Measurements from ENCODE around the gene SULT6B1.
"Not testable (repeated sequence)": the region's sequence is repeated elsewhere in the genome, so short reads cannot be mapped to it uniquely, and the experiment has no call there.

SULT6B1 gene

DNA sequence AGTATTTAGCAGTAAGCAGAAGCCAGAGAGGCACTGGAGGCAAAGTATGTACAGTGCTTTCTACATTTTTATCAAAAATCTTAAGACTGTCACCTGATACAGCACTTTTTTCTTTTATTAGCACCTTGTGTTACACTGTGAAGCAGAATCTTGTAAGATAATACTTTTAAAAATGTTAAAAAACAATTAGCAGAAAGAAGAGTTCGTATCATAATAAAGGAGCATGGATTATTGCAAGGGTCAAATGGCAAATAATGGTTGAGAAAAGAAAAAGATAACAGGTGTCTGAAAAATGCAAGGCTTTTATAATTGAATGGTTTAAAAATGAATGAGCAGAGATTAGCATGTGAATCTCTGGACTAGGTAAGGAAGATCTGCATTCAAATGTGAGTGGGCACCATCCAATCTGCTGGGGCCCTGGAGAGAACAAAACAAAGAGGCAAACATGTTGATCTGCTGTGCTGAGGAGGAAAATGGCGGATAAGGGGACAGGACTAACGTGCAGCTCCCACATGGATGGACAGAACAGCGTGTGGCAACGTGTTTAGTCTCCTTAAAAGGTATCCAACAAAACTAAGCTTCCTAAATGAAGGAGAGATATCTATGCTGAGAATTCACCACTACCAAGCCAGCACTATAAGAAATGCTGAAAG lies 17.3 kb upstream of the SULT6B1 start:
- no peak for DNase-seq
- CTCF ChIA-PET: no interaction called here
- Mint-ChIP-seq H3K4me1 (peaks cover 9% of the 10 kb centered on the region), H3K9me3 (peaks cover 41% of the 10 kb centered on the region), H3K4me3 (no peak overlapping the region), H3K36me3 (peaks cover 82% of the 10 kb centered on the region), H3K27ac (no peak overlapping the region), H3K27me3 (no peaks in the 10 kb centered on the region)

DNA sequence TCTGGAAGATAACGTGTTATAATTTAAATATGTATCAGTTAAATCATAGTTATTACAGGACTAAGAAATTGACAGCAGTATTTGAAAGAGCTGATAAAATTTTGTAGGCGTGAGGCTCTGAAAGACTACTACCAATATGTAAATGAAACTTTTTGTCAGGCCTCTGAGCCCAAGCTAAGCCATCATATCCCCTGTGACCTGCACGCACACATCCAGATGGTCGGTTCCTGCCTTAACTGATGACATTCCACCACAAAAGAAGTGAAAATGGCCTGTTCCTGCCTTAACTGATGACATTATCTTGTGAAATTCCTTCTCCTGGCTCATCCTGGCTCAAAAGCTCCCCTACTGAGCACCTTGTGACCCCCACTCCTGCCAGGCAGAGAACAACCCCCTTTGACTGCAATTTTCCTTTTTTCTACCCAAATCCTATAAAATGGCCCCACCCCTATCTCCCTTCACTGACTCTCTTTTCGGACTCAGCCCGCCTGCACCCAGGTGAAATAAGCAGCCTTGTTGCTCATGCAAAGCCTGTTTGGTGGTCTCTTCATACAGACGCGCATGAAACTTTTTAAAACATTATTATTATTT lies 16.7 kb upstream of the SULT6B1 start:
- H3K4me1 Mint-ChIP-seq, DNase-seq, H3K4me3 Mint-ChIP-seq, H3K27me3 Mint-ChIP-seq, H3K27ac Mint-ChIP-seq, CTCF ChIA-PET: not testable (repeated sequence)
- peaks cover 76% of the 10 kb centered on the region for H3K36me3 Mint-ChIP-seq
- peaks cover 41% of the 10 kb centered on the region for H3K9me3 Mint-ChIP-seq

DNA sequence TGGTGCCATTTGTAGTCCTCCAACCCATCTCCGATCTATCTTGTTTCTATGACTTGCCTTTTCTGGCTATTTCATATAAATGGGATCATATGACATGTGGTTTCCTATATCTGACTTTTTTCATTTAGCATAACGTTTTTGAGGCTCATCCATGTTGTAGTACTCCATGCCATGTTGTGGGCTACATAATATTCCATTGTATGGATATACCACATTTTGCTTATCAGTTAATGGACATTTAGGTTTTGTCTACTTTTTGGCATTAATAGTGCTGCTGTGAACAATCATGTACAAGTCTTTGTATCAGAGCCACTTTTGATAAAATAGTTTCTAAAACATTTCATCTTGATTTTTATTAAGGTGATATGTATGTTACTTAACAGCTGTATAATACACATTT lies 15.2 kb upstream of the SULT6B1 start:
- H3K4me3 Mint-ChIP-seq: no peak overlapping the region
- H3K27me3 Mint-ChIP-seq: no peaks in the 10 kb centered on the region
- DNase-seq: no peak
- peaks cover 14% of the 10 kb centered on the region for H3K4me1 Mint-ChIP-seq
- H3K36me3 Mint-ChIP-seq: peaks cover 67% of the 10 kb centered on the region
- peaks cover 31% of the 10 kb centered on the region for H3K9me3 Mint-ChIP-seq
- H3K27ac Mint-ChIP-seq: no peak overlapping the region
- CTCF ChIA-PET: interaction anchor here (0.9 kb wide), 1 partner anchor 101 kb away, joined by 3 read pairs; no protein-coding TSS in a partner anchor

DNA sequence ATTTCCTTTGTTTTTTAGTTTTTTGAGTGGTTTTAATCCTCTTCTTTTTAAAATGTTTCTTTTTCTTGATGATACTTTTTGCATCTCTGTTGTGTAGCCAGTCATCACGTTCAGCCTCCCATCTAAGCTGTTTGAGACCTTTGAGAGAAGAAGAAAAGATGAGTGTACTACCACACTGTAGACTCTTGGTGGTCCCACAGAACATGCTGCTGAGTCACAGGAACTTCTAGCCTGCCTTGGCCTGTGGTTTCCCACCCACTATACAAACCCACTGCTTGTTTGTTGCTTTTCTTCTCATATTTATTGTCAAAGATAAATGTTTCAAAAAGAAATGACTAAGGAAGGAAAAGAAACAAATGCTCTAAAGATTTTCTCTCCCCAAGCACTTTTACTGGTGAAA lies 13.3 kb upstream of the SULT6B1 start:
- H3K27me3 Mint-ChIP-seq: no peaks in the 10 kb centered on the region
- no peak overlapping the region for H3K4me3 Mint-ChIP-seq
- peaks cover 27% of the 10 kb centered on the region for H3K4me1 Mint-ChIP-seq
- no peak for DNase-seq
- peak overlapping the region; percentile 20 for H3K27ac Mint-ChIP-seq
- CTCF ChIA-PET: no interaction called here
- peaks cover 14% of the 10 kb centered on the region for H3K9me3 Mint-ChIP-seq
- peaks cover 47% of the 10 kb centered on the region for H3K36me3 Mint-ChIP-seq

DNA sequence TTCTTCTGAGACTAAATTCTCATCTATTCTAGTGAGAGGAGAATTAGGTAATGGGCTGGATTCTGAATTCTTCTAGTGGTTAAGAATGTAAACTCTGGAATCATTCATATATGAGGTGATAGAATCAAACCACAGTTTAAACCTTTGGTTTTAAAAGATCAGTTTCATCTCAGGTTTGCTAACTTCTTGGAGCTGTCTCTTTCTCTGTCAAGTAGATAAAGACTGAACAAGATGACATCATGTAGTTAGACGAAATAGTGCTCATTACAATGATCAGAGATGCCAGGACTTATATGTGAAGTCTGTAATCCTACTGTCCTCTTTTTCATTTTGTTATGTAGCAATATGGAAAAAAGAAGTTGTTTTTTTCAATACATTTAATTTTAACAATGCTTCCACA lies 12.7 kb upstream of the SULT6B1 start:
- CTCF ChIA-PET: no interaction called here
- peaks cover 3% of the 10 kb centered on the region for H3K27me3 Mint-ChIP-seq
- H3K4me1 Mint-ChIP-seq: peaks cover 29% of the 10 kb centered on the region
- H3K36me3 Mint-ChIP-seq: peaks cover 45% of the 10 kb centered on the region
- no peak overlapping the region for H3K4me3 Mint-ChIP-seq
- H3K9me3 Mint-ChIP-seq: peaks cover 11% of the 10 kb centered on the region
- H3K27ac Mint-ChIP-seq: no peak overlapping the region
- DNase-seq: no peak

DNA sequence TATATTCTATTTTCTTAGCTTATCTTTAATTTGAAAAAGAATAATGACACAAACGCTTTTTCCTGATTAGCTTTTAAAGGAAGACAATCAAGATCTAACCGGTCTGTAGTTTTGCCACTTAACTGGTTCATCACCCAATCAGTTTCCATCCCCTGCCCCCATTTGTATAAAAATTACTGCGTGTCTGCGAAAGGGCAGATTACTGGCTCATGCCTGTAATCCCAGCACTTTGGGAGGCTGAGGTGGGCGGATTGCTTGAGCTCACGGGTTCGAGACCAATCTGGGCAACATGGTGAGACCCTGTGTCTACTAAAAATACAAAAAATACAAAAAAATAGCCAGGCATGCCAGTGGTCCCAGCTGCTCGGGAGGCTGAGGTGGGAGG lies 10.2 kb upstream of the SULT6B1 start:
- CTCF ChIA-PET: interaction anchor here (0.6 kb wide), 1 partner anchor 337 kb away, joined by 3 read pairs; no protein-coding TSS in a partner anchor
- no peak for DNase-seq
- Mint-ChIP-seq H3K4me1 (peaks cover 34% of the 10 kb centered on the region), H3K4me3 (no peak overlapping the region), H3K27me3 (peaks cover 8% of the 10 kb centered on the region), H3K27ac (no peak overlapping the region), H3K9me3 (peaks cover 3% of the 10 kb centered on the region), H3K36me3 (peaks cover 24% of the 10 kb centered on the region)

DNA sequence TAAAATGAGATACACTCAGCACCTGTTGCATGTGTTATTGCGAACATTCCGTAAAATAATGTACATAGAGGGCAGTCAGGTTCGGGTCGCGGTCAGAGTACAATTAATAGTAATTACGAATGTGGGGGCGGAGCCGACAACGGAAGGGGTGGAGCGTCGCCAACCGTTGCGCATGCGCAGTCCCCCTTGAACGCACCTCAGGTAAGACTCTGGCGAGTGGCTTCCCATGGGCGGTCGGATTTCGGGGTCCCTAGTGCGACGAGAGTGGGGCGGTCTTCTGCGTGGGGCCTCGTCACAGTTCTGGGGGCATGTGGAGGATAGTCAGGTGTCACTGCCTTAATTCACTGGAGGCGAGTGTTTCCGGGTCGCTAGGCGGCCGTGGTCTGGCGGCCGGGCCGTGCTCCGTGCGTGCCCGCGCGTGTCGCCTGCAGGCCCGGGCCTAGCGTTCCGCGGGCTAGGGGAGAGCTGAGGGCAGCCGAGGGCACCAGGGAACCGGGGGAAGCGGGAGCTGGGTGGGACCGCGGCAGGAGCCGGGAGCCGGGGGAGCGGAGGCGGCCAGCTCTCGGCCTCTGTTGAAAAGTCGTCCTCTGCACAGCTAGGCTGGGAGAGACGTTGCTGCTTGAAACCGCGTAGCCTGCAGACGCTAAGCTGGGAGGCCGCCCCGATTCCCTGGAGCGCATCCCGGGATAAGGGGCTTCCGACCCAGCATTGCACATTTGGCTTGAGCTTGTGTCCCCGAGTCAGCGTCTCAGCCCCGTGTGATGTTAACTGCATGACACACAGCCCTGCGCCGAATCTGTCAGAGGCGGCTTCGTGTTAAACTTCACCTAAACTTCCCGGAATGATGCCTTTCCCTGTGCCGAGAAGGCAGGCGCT lies 8.1 kb upstream of the SULT6B1 start, which contains the start of gene CEBPZOS:
Gene CEBPZOS, plus strand, starts transcription at position 177 of the 876 bp plus-strand sequence. CDS start 3,209 bp downstream, outside the sequence.
- Mint-ChIP-seq H3K27me3 (peaks cover 13% of the 10 kb centered on the region), H3K36me3 (peaks cover 12% of the 10 kb centered on the region), H3K4me1 (peaks cover 28% of the 10 kb centered on the region), H3K9me3 (no peaks in the 10 kb centered on the region), H3K4me3 (peak within 1 kb of the TSS; percentile 100), H3K27ac (peak within 1 kb of the TSS; percentile 97)
- CTCF ChIA-PET: interaction anchor here (0.8 to 1.2 kb wide), 2 partner anchors 28 to 41 kb away, joined by 3 read pairs; no protein-coding TSS in a partner anchor
- peak; percentile 89 for DNase-seq

DNA sequence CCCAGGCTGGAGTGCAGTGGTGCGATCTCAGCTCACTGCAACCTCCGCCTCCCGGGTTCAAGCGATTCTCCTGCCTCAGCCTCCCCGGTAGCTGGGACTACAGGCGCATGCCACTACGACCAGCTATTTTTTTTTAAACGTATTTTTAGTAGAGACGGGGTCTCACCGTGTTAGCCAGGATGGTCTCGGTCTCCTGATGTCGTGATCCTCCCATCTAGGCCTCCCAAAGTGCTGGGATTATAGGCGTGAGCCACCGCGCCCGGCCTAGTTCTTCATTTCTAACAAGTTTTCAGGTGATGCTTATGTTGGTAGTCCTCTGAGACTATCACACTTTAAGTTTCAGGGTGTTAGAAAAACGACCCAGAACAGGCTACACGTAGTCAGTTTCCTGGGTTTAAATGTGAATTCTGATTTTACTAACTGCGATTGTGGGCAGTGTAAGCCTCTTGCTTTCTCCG lies 7.4 kb upstream of the SULT6B1 start:
- peaks cover 25% of the 10 kb centered on the region for H3K4me1 Mint-ChIP-seq
- peak overlapping the region; percentile 100 for H3K4me3 Mint-ChIP-seq
- DNase-seq, H3K9me3 Mint-ChIP-seq, H3K36me3 Mint-ChIP-seq, CTCF ChIA-PET: not testable (repeated sequence)
- H3K27me3 Mint-ChIP-seq: peaks cover 13% of the 10 kb centered on the region
- H3K27ac Mint-ChIP-seq: peak overlapping the region; percentile 97

DNA sequence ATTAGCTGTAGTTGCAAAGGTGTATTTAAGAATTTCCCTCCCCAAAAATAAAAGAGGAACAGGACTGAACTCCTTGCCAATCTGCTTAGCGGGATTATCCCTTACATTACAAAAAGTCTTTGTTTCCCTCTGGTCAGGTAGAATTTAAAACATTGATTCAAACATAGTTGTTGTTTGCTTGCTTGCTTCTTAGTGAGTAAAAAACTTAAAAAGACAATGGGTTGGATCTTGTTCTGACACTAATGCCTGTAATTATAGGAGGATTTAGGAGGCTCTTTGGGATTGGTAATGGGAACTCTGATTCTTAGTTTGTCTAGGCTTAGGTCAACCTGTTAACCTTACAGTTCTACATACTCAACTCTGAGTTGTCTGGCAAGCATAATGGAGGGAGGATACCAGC lies 4.1 kb upstream of the SULT6B1 start:
- DNase-seq: no peak
- peaks cover 15% of the 10 kb centered on the region for H3K4me1 Mint-ChIP-seq
- H3K4me3 Mint-ChIP-seq: no peak overlapping the region
- no peaks in the 10 kb centered on the region for H3K9me3 Mint-ChIP-seq
- peaks cover 25% of the 10 kb centered on the region for H3K27me3 Mint-ChIP-seq
- H3K27ac Mint-ChIP-seq: no peak overlapping the region
- H3K36me3 Mint-ChIP-seq: peaks cover 3% of the 10 kb centered on the region
- CTCF ChIA-PET: interaction anchor here (2.5 kb wide), 1 partner anchor 24 kb away, joined by 8 read pairs; no protein-coding TSS in a partner anchor

DNA sequence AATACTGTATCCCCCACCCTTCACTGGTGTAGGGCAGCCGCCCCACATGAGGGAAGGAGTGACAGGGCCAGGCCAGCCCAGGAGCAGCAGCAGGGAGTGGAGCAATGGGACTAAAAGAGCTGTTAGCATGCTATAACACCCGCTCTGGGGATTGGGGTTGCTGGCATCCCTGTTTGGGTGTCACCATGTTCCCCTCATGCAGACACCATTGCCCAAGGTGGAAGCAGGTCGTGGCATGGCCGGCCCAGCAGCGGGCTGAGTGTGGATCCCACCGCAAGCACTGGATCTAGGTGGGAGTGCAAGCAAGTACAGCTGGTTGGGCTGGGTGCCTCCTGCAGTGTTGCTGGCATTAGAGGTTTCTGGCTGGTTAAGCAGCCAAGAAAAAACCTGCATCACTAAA lies 3.3 kb upstream of the SULT6B1 start:
- H3K4me3 Mint-ChIP-seq: no peak overlapping the region
- H3K9me3 Mint-ChIP-seq: no peaks in the 10 kb centered on the region
- H3K36me3 Mint-ChIP-seq: peaks cover 3% of the 10 kb centered on the region
- no peak for DNase-seq
- H3K27ac Mint-ChIP-seq: no peak overlapping the region
- CTCF ChIA-PET: interaction anchor here (2.5 kb wide), 1 partner anchor 23 kb away, joined by 8 read pairs; no protein-coding TSS in a partner anchor
- peaks cover 7% of the 10 kb centered on the region for H3K4me1 Mint-ChIP-seq
- peaks cover 26% of the 10 kb centered on the region for H3K27me3 Mint-ChIP-seq

DNA sequence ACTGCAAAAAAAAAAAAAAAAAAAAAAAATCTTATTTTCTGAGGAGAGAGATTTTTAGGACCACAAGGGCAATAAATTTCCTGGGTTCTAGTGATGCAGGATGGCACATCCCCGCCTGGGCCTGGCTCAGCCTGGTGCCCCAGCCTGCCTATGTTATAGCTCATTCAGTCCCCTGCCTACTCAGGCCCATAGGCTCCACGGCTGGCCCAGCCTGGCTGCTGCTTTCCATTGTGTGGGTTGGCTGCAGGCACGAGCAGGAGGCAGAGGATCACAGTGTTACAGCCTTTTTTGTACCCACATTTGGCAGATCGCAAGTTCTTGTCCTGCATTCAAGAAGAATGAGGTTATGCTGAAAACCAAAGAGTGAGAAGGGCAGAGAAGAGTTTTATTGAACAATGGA lies 2.8 kb upstream of the SULT6B1 start:
- DNase-seq: no peak
- Mint-ChIP-seq H3K36me3 (peaks cover 2% of the 10 kb centered on the region), H3K9me3 (no peaks in the 10 kb centered on the region), H3K27me3 (peaks cover 28% of the 10 kb centered on the region), H3K4me3 (no peak overlapping the region), H3K27ac (no peak overlapping the region), H3K4me1 (peaks cover 5% of the 10 kb centered on the region)
- CTCF ChIA-PET: interaction anchor here (2.5 kb wide), 1 partner anchor 22 kb away, joined by 8 read pairs; no protein-coding TSS in a partner anchor

DNA sequence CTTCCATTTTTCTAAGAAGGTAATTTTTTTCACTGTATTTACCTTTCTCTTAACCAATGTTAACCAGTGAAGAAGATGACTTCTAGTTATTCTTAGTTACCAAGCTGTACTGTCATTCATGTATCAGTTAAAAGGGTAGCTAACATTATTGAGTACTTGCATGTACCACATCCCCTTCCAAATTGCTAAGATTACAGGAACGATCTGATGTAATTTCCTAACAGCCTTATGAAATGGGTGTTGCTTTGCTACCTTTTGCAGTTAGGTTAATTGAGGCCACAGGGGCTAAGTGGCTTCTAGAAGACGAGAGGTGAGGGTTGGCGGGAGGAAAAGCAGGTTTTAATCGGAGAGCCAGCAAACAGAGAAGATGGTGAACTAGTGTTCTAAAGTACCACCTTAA lies 1.8 kb upstream of the SULT6B1 start:
- no peak overlapping the region for H3K4me3 Mint-ChIP-seq
- no peaks in the 10 kb centered on the region for H3K36me3 Mint-ChIP-seq
- no peak for DNase-seq
- peaks cover 1% of the 10 kb centered on the region for H3K4me1 Mint-ChIP-seq
- H3K27ac Mint-ChIP-seq: no peak overlapping the region
- CTCF ChIA-PET: interaction anchor here (0.5 to 2.5 kb wide), 2 partner anchors 22 to 49 kb away, joined by 3 to 8 read pairs; no protein-coding TSS in a partner anchor
- no peaks in the 10 kb centered on the region for H3K9me3 Mint-ChIP-seq
- H3K27me3 Mint-ChIP-seq: peaks cover 33% of the 10 kb centered on the region

DNA sequence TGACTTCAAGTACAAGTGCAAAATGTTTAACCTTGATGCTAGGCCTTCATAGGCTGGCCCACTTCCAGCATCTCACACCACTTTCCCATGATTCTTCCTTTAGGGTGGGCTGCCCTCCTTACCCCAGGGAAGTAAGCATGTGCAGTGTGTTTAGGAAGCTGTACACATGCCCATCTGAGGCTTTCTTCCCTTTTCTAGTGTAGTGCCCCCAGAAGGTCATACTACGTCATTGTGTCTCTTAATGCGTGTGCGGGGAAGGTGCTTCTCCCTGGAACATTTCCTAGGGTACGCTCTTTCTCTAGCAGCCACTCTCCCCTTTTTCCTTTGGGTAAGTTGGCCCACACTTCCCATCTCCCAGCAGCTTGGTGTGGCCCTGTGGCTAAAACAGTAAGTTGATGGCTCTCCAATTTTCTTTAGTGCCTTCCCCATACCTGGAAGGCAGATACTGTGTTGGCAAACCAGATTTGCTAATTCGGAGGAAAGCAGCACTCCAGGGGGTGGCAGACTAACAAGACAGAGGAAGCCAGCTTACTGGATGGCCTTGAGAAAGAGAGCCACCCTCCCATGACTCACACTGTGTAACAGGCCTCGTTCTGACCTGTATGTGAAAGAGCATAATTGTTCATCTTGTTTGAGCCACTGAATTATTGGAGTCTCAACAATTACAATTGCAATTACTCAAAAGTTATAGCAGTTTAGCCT lies 1.1 kb upstream of the SULT6B1 start:
- CTCF ChIA-PET: interaction anchor here (0.5 to 2.3 kb wide), 3 partner anchors 20 to 49 kb away, joined by 3 to 5 read pairs (median 3); no protein-coding TSS in a partner anchor
- Mint-ChIP-seq H3K36me3 (no peaks in the 10 kb centered on the region), H3K4me1 (no peaks in the 10 kb centered on the region), H3K4me3 (no peak overlapping the region), H3K27me3 (peaks cover 32% of the 10 kb centered on the region), H3K9me3 (no peaks in the 10 kb centered on the region), H3K27ac (no peak overlapping the region)
- no peak for DNase-seq
